Stimulated activated naive CD4-positive, alpha-beta T cell (primary cell): Measurements from ENCODE around the gene SYTL4.

Source experiments
- DNase-seq, 6 experiments: peaks; one replicate each; lab custom pipeline; 2025; lab: John Stamatoyannopoulos, UW

The SYTL4 gene

GRCh38 chrX:100648458-100649417, 83.2 kb downstream of the SYTL4 start:
- DNase-seq: no peak

GRCh38 chrX:100647739-100648138, 84.2 kb downstream of the SYTL4 start:
- DNase-seq: no peak

- no peak for DNase-seq
Observed at GRCh38 chrX:100647095-100647494, 84.8 kb downstream of the SYTL4 start.

- DNase-seq: no peak
Observed at GRCh38 chrX:100645106-100645505, 86.8 kb downstream of the SYTL4 start.

- no peak for DNase-seq
Observed at GRCh38 chrX:100643956-100644860, 87.7 kb downstream of the SYTL4 start, which contains the start of gene SRPX2. Gene SRPX2 (plus strand): TSS chrX:100644199. CDS start chrX:100646323, 2,124 bp downstream.

GRCh38 chrX:100643212-100643611, 88.7 kb downstream of the SYTL4 start:
- no peak for DNase-seq

- no peak for DNase-seq
Observed at GRCh38 chrX:100642290-100642689, 89.6 kb downstream of the SYTL4 start.

GRCh38 chrX:100636321-100636991, 95.5 kb downstream of the SYTL4 start, which contains the start of gene TSPAN6:
Gene TSPAN6 (minus strand): TSS chrX:100636806. CDS start chrX:100636694, 112 bp downstream.
- peak; percentile 58 to 79 (median 70) for DNase-seq

- no peak for DNase-seq
Observed at GRCh38 chrX:100635989-100636320, 96.0 kb downstream of the SYTL4 start.

GRCh38 chrX:100635040-100635439, 96.9 kb downstream of the SYTL4 start:
- no peak for DNase-seq

GRCh38 chrX:100625985-100626491, 105.9 kb downstream of the SYTL4 start:
- no peak for DNase-seq
